B cell (primary cell): Measurements from ENCODE around the gene RPP14. TPM values are rescaled to one million over a fixed set of nuclear protein-coding genes. Genes with fewer than 3 reads are reported as not detected.
A peak's percentile ranks its signal among the peaks of the same experiment; 100 is the strongest.
"Not testable (repeated sequence)": the region's sequence is repeated elsewhere in the genome, so short reads cannot be mapped to it uniquely, and the experiment has no call there.

Experiments
- ATAC-seq: fragments of 200-7000 bp; cut with Tn5 transposase; one replicate; pipeline ENCODE4 v1.10.0; 2021; ENCODE audit warnings: low read depth, mild to moderate bottlenecking, moderate number of reproducible peaks, moderate library complexity
- CTCF ChIA-PET: fragments of 350-600 bp; sonication (Branson Sonifier 250); formaldehyde crosslinking; loops from one replicate; lab custom pipeline; 2021; ENCODE audit warnings: antibody characterized with exemption, inconsistent platforms; lab: Charles Lee
- POLR2A ChIA-PET: fragments of 350-600 bp; sonication (Branson Sonifier 250); formaldehyde crosslinking; loops from one replicate; lab custom pipeline; 2021; ENCODE audit warnings: antibody characterized with exemption; lab: Charles Lee
- DNase-seq: peaks from one replicate; pipeline ENCODE4 v3.0.0; 2013
- H2AFZ ChIP-seq: 2 replicates; pipeline ENCODE4 v1.6.1; 2012; ENCODE audit warnings: mild to moderate bottlenecking, low read depth, low read length; ENCODE audit not compliant: insufficient read depth, poor library complexity, severe bottlenecking
- H3K27ac ChIP-seq, 2 donors: 1 replicate in 1 of 2; 2 replicates in 1 of 2; pipeline ENCODE4 v1.5.1; 2012 to 2013; ENCODE audit warnings: low read length in 2 of 2, mild to moderate bottlenecking in 2 of 2, moderate library complexity in 1 of 2
- H3K27me3 ChIP-seq, 4 experiments: fragments of 200-600 bp in 1 of 4; sonication (generic) in 1 of 4; replicated peaks in 1 of 4; 1 replicate in 2 of 4; 2 replicates in 2 of 4; pipeline versions ENCODE4 v1.6.1 to v1.7.0; 2013 to 2016; ENCODE audit warnings: low read length in 3 of 4, mild to moderate bottlenecking in 2 of 4, mixed read lengths in 1 of 4, moderate library complexity in 1 of 4; ENCODE audit not compliant: insufficient read depth in 4 of 4, control insufficient read depth in 3 of 4; ENCODE audit errors: control extremely low read depth in 1 of 4
- H3K36me3 ChIP-seq, 2 experiments: replicated peaks in 1 of 2; 1 replicate in 1 of 2; 2 replicates in 1 of 2; pipeline versions ENCODE4 v1.6.1 to v1.7.1; 2013; ENCODE audit warnings: low read length in 1 of 2; ENCODE audit not compliant: insufficient read depth in 2 of 2, control insufficient read depth in 1 of 2; ENCODE audit errors: control extremely low read depth in 1 of 2, extremely low read depth in 1 of 2
- H3K4me1 ChIP-seq, 2 donors: fragments of 200-600 bp in 1 of 2; sonication (generic) in 1 of 2; 1 replicate in 1 of 2; 2 replicates in 1 of 2; pipeline versions ENCODE4 v1.5.1 to v1.6.1; 2013 to 2017; ENCODE audit warnings: low read length in 2 of 2; ENCODE audit not compliant: control insufficient read depth in 2 of 2, insufficient read depth in 2 of 2
- H3K4me2 ChIP-seq: replicated peaks from 2 replicates; pipeline ENCODE3; 2012; ENCODE audit warnings: mild to moderate bottlenecking, low read depth, low read length; ENCODE audit not compliant: poor library complexity, severe bottlenecking
- H3K4me3 ChIP-seq, 5 experiments: fragments of 200-600 bp in 1 of 5; sonication (generic) in 1 of 5; 1 replicate in 3 of 5; 2 replicates in 2 of 5; pipeline versions ENCODE4 v1.5.1 to v1.7.0; 2011 to 2016; ENCODE audit warnings: low read length in 4 of 5, mild to moderate bottlenecking in 4 of 5, low read depth in 2 of 5, control low read depth in 1 of 5, moderate library complexity in 1 of 5; ENCODE audit not compliant: insufficient read depth in 1 of 5; ENCODE audit errors: control extremely low read depth in 1 of 5, extremely low read depth in 1 of 5
- H3K79me2 ChIP-seq: fragments of 200-600 bp; sonication (generic); one replicate; pipeline ENCODE4 v1.6.0; 2016; ENCODE audit warnings: low read length; ENCODE audit not compliant: control insufficient read depth, insufficient read depth
- H3K9ac ChIP-seq: fragments of 200-600 bp; sonication (generic); 2 replicates; pipeline ENCODE4 v1.6.1; 2017; ENCODE audit warnings: mild to moderate bottlenecking, low read length, moderate library complexity
- H3K9me3 ChIP-seq, 3 donors: one replicate each; pipeline versions ENCODE4 v1.6.1 to v1.7.1; 2013; ENCODE audit warnings: low read length in 2 of 3; ENCODE audit not compliant: control insufficient read depth in 2 of 3, insufficient read depth in 1 of 3; ENCODE audit errors: control extremely low read depth in 1 of 3
- H4K20me1 ChIP-seq: 2 replicates; pipeline ENCODE4 v1.6.0; 2012; ENCODE audit warnings: mild to moderate bottlenecking, low read length; ENCODE audit not compliant: insufficient read depth, control insufficient read depth, poor library complexity, severe bottlenecking
- H3K27ac Mint-ChIP-seq: one replicate; pipeline ENCODE4 v1.8.0; 2021; ENCODE audit warnings: mixed read lengths
- H3K27me3 Mint-ChIP-seq: one replicate; pipeline ENCODE4 v1.8.0; 2021; ENCODE audit warnings: mixed read lengths
- H3K4me1 Mint-ChIP-seq: one replicate; pipeline ENCODE4 v1.8.0; 2021; ENCODE audit warnings: mixed read lengths
- H3K4me3 Mint-ChIP-seq: one replicate; pipeline ENCODE4 v1.8.0; 2021; ENCODE audit warnings: mixed read lengths
- H3K9me3 Mint-ChIP-seq: one replicate; pipeline ENCODE4 v1.8.0; 2022; ENCODE audit warnings: mixed read lengths; ENCODE audit not compliant: insufficient read depth
- CTCF ChIP-seq: fragments of 200-600 bp; IDR thresholded peaks from one replicate; pipeline ENCODE4 v1.8.0; 2022; ENCODE audit warnings: antibody characterized with exemption, mild to moderate bottlenecking
- EZH2 ChIP-seq: IDR thresholded peaks from 2 replicates; pipeline ENCODE4 v1.6.1; 2012; ENCODE audit warnings: borderline replicate concordance, low read depth, mild to moderate bottlenecking, moderate library complexity, low read length; ENCODE audit not compliant: insufficient read depth, poor library complexity, severe bottlenecking
- WGBS: methylation state at CpG from one replicate; pipeline ENCODE4 v1.1.5; 2013; ENCODE audit warnings: missing lambda C conversion rate; ENCODE audit not compliant: insufficient coverage; 5-methylcytosine and 5-hydroxymethylcytosine counted together
- intact Hi-C: fragments of 100-400 bp; cut with micrococcal nuclease; formaldehyde crosslinking; loops from one replicate; pipeline ENCODE4 v1.10.0; 2022
- polyA plus RNA-seq: library from polyadenylated mRNA; depleted of rRNA; stranded (reverse); fragments of >200 nt; gene quantifications from 2 replicates; pipeline ENCODE4 v1.2.3, GENCODE V29; 2012
- total RNA-seq, 2 donors: library from RNA; stranded (reverse); fragments of 120-200 nt in 1 of 2; gene quantifications; 1 replicate in 1 of 2; 2 replicates in 1 of 2; pipeline versions ENCODE4 v1.2.3 to v1.2.4, GENCODE V29; 2013 to 2022

Gene RPP14
- total and polyA plus RNA-seq, 2 donors (not counting 1 experiment from before 2014, with no cell fraction given): 4.7 to 17.9 TPM

DNA sequence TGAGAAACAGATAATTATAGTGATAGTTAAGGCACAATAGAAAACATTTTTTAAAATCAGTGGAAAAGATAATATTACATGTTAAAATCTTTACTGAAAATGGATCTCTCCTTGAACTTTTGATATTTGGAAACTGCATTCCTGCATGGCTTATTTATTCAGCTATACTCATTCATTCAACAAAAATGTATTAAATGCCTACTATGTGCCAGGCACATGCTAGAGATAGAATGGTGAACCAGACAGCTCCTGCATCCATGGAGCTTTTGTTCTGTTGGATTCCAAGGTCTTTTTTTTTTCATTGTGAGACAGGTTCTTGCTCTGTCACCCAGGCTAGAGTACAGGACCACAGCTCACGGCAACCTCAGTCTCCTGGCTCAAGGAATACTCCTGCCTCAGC lies 31.1 kb downstream of the RPP14 start:
- POLR2A ChIA-PET: interaction anchor here (0.6 to 11.4 kb wide), 3 partner anchors 11 to 97 kb away, joined by 4 to 182 read pairs (median 5); no protein-coding TSS in a partner anchor
- Histone ChIP-seq H3K4me1 (peaks cover 69 to 80% of the 10 kb centered on the region in 2 donors), H4K20me1 (peaks cover 3% of the 10 kb centered on the region), H3K36me3 (peaks cover 2% of the 10 kb centered on the region in 2 experiments), H3K4me2 (peak overlapping the region; percentile 41), H3K9ac (peak overlapping the region; percentile 18), H2AFZ (no peak overlapping the region), H3K27ac (peak overlapping the region; percentile 20 to 67), H3K79me2 (peaks cover 99% of the 10 kb centered on the region), H3K9me3 (peaks cover 0 to 11% (median 0%) of the 10 kb centered on the region in 3 donors), H3K4me3 (no peak overlapping the region), H3K27me3 (no peaks in the 10 kb centered on the region)
- intact Hi-C loops: no loop called here
- Mint-ChIP-seq H3K4me3 (no peak overlapping the region), H3K9me3 (no peaks in the 10 kb centered on the region), H3K27me3 (no peaks in the 10 kb centered on the region), H3K4me1 (peaks cover 67% of the 10 kb centered on the region), H3K27ac (peak overlapping the region; percentile 76)
- no peak for DNase-seq
- no peak for ATAC-seq
- no peak for TF ChIP-seq EZH2
- no peak for TF ChIP-seq CTCF
- no CpG with 5 or more reads among the region's 1 CpG for WGBS
- CTCF ChIA-PET: interaction anchor here (0.7 to 10.2 kb wide), 10 partner anchors 13 to 155 kb away, joined by 3 to 349 read pairs (median 5); partner anchors contain the start of gene KCTD6

DNA sequence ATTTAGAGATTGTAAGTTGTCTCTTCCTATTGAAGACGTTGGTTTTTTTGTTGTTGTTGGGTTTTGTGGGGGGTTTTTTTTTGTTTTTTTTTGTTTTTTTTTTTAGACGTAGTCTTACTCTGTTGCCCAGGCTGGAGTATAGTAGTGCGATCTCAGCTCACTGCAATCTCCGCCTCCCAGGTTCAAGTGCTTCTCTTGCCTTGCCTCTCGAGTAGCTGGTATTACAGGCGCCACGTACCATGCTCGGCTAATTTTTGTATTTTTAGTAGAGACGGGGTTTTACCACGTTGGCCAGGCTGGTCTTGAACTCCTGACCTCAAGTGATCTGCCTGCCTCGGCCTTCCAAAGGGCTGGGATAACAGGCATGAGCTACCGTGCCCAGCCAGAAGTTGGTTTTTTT lies 33.1 kb downstream of the RPP14 start:
- CTCF ChIA-PET: interaction anchor here (0.6 to 10.2 kb wide), 7 partner anchors 11 to 165 kb away, joined by 3 to 349 read pairs (median 7); partner anchors contain the start of gene KCTD6

More for the DNA sequence above, 33.1 kb downstream of the RPP14 start:
- H3K27me3 Mint-ChIP-seq, H4K20me1 ChIP-seq, ATAC-seq, H3K9ac ChIP-seq, H3K27me3 ChIP-seq, DNase-seq, H3K9me3 Mint-ChIP-seq: not testable (repeated sequence)
- Histone ChIP-seq H2AFZ (peak overlapping the region; percentile 30), H3K27ac (peak overlapping the region; percentile 65 to 85), H3K9me3 (peaks cover 0 to 11% (median 0%) of the 10 kb centered on the region in 3 donors), H3K79me2 (peaks cover 100% of the 10 kb centered on the region), H3K4me3 (peak overlapping the region in 1 of 5 experiments; percentile 11), H3K36me3 (peaks cover 2 to 11% of the 10 kb centered on the region in 2 experiments), H3K4me2 (peak overlapping the region; percentile 55), H3K4me1 (peaks cover 81 to 92% of the 10 kb centered on the region in 2 donors)
- Mint-ChIP-seq H3K4me1 (peaks cover 78% of the 10 kb centered on the region), H3K27ac (peak overlapping the region; percentile 91), H3K4me3 (peak overlapping the region; percentile 75)
- intact Hi-C loops: loop anchor here (1.0 kb wide), 1 partner anchor 10 kb away; no protein-coding TSS in a partner anchor
- 2% methylated on average over 9 of the region's 12 CpGs for WGBS
- POLR2A ChIA-PET: interaction anchor here (0.5 to 11.4 kb wide), 4 partner anchors 12 to 161 kb away, joined by 3 to 182 read pairs (median 4); no protein-coding TSS in a partner anchor
